GM12878 (cell line): ENCODE data around the gene ATXN1. TPM values are rescaled to one million over a fixed set of nuclear protein-coding genes. Genes with fewer than 3 reads are reported as not detected.

Experiments
- ATAC-seq: fragments of 200-7000 bp; cut with Tn5 transposase; 3 replicates; pipeline ENCODE4 v1.9.1; 2020; ENCODE audit warnings: mild to moderate bottlenecking, moderate library complexity
- BruUV-seq: library from RNA; stranded (reverse); fragments of 400-500 nt; replicated peaks from 2 replicates; lab custom pipeline; 2021; lab: Mats Ljungman, UMichigan
- CTCF ChIA-PET: fragments of 300-600 bp; sonication (Branson Sonifier 250); formaldehyde crosslinking; extraction: SDS; loops from one replicate; lab custom pipeline; 2021; ENCODE audit warnings: inconsistent platforms; lab: Yijun Ruan, JAX
- POLR2A ChIA-PET: fragments of 350-600 bp; formaldehyde crosslinking; extraction: SDS; loops from one replicate; lab custom pipeline; 2021; ENCODE audit warnings: inconsistent platforms; lab: Charles Lee
- RAD21 ChIA-PET: fragments of 300-600 bp; sonication (Branson Sonifier 250); formaldehyde crosslinking; loops from one replicate; lab custom pipeline; 2023; ENCODE audit warnings: antibody characterized with exemption; ENCODE audit not compliant: unreplicated experiment; lab: Charles Lee
- SMC1A ChIA-PET: fragments of 300-600 bp; sonication (Branson Sonifier 250); formaldehyde crosslinking; loops from one replicate; lab custom pipeline; 2023; ENCODE audit not compliant: unreplicated experiment, uncharacterized antibody; lab: Charles Lee
- DNase-seq: peaks from one replicate; pipeline ENCODE4 v3.0.0-alpha.2; 2011; ENCODE audit warnings: low read depth, low spot score
- FAIRE-seq: peaks from 3 replicates; lab custom pipeline; 2011; peaks lifted over from hg19 to GRCh38; lab: Jason Lieb, UNC
- H2AFZ ChIP-seq: 2 replicates; pipeline ENCODE4 v1.6.0; 2011; ENCODE audit warnings: low read depth, low read length, control low read depth; ENCODE audit not compliant: control insufficient read depth
- H3K27ac ChIP-seq: 2 replicates; pipeline ENCODE4 v1.5.1; 2011; ENCODE audit warnings: control low read depth; ENCODE audit not compliant: control insufficient read depth, insufficient read depth
- H3K27me3 ChIP-seq, 2 experiments: replicated peaks in 1 of 2; 2 replicates each; pipeline versions ENCODE4 v1.6.0 to v1.6.1; 2011; ENCODE audit warnings: low read length in 1 of 2; ENCODE audit not compliant: control insufficient read depth in 2 of 2, insufficient read depth in 2 of 2
- H3K36me3 ChIP-seq, 2 experiments: 2 replicates each; pipeline ENCODE4 v1.5.1; 2011; ENCODE audit warnings: low read length in 1 of 2; ENCODE audit not compliant: control insufficient read depth in 2 of 2, insufficient read depth in 2 of 2
- H3K4me1 ChIP-seq: 2 replicates; pipeline ENCODE4 v1.6.1; 2011; ENCODE audit warnings: mild to moderate bottlenecking, low read length, moderate library complexity, mixed read lengths; ENCODE audit not compliant: control insufficient read depth, insufficient read depth
- H3K4me2 ChIP-seq: 2 replicates; pipeline ENCODE4 v1.6.0; 2011; ENCODE audit warnings: control low read depth; ENCODE audit not compliant: control insufficient read depth, insufficient read depth
- H3K4me3 ChIP-seq: fragments of 200-600 bp; sonication (generic); 2 replicates; pipeline ENCODE4 v1.5.1; 2016
- H3K79me2 ChIP-seq: 2 replicates; pipeline ENCODE4 v1.6.0; 2011; ENCODE audit warnings: low read length; ENCODE audit not compliant: control insufficient read depth, insufficient read depth
- H3K9ac ChIP-seq: 2 replicates; pipeline ENCODE4 v1.8.0; 2011; ENCODE audit warnings: low read length, control low read depth, mixed read lengths; ENCODE audit not compliant: control insufficient read depth, insufficient read depth
- H3K9me3 ChIP-seq: replicated peaks from 3 replicates; pipeline ENCODE4 v1.5.1; 2011; ENCODE audit warnings: mild to moderate bottlenecking, low read length; ENCODE audit not compliant: control insufficient read depth, insufficient read depth
- H4K20me1 ChIP-seq: 2 replicates; pipeline ENCODE4 v1.6.0; 2011; ENCODE audit not compliant: control insufficient read depth, insufficient read depth
- BCL3 ChIP-seq: IDR thresholded peaks from 2 replicates; pipeline ENCODE4 v1.6.1; 2011; ENCODE audit warnings: borderline replicate concordance, low read depth, mild to moderate bottlenecking, moderate library complexity, low read length; ENCODE audit not compliant: insufficient read depth, poor library complexity, severe bottlenecking
- DPF2 ChIP-seq: fragments of 450-650 bp; IDR thresholded peaks from 2 replicates; pipeline ENCODE4 v1.6.1; 2017; ENCODE audit warnings: mild to moderate bottlenecking
- E2F8 ChIP-seq: fragments of 450-650 bp; IDR thresholded peaks from 2 replicates; pipeline ENCODE4 v1.6.1; 2018; ENCODE audit warnings: mild to moderate bottlenecking, low read depth, moderate library complexity; ENCODE audit not compliant: partially characterized antibody
- JUNB ChIP-seq: IDR thresholded peaks from 2 replicates; pipeline ENCODE4 v1.6.1; 2016; ENCODE audit warnings: antibody characterized with exemption, mild to moderate bottlenecking
- MXI1 ChIP-seq: fragments of 150-350 bp; IDR thresholded peaks from 2 replicates; pipeline ENCODE4 v1.6.1; 2011; ENCODE audit warnings: low read depth, mild to moderate bottlenecking, inconsistent platforms, low read length, improper control_type of control experiment
- NFXL1 ChIP-seq: fragments of 450-650 bp; IDR thresholded peaks from 2 replicates; pipeline ENCODE4 v1.6.1; 2017; ENCODE audit warnings: antibody characterized with exemption, mild to moderate bottlenecking, borderline replicate concordance
- SREBF2 ChIP-seq: IDR thresholded peaks from 2 replicates; pipeline ENCODE4 v1.6.1; 2012; ENCODE audit warnings: mild to moderate bottlenecking, low read length
- TCF7 ChIP-seq: IDR thresholded peaks from 2 replicates; pipeline ENCODE4 v1.6.1; 2014; ENCODE audit warnings: antibody characterized with exemption, borderline replicate concordance
- USF1 ChIP-seq: IDR thresholded peaks from 2 replicates; pipeline ENCODE4 v1.6.1; 2011; ENCODE audit warnings: borderline replicate concordance, low read depth, mild to moderate bottlenecking, moderate library complexity, mixed read lengths, low read length; ENCODE audit not compliant: insufficient read depth; ENCODE audit errors: extremely low read length
- ZZZ3 ChIP-seq: IDR thresholded peaks from 2 replicates; pipeline ENCODE4 v1.6.1; 2011; ENCODE audit warnings: low read depth; ENCODE audit not compliant: control insufficient read depth, insufficient read length
- WGBS: methylation state at CpG from one replicate; pipeline ENCODE4 v1.1.6; 2016; ENCODE audit warnings: low lambda C conversion rate; ENCODE audit not compliant: insufficient replicate concordance, insufficient coverage; ENCODE audit errors: missing lambda C conversion rate; 5-methylcytosine and 5-hydroxymethylcytosine counted together
- in situ Hi-C: fragments of 300-500 bp; cut with MboI; formaldehyde crosslinking; loops from 9 replicates; pipeline ENCODE4 v1.14.3; 2018; ENCODE audit warnings: mixed read lengths
- intact Hi-C: fragments of 100-400 bp; cut with micrococcal nuclease; formaldehyde crosslinking; loops from one replicate; pipeline ENCODE4 v1.14.2; 2022; ENCODE audit not compliant: unreplicated experiment
- polyA plus RNA-seq, 11 experiments: library from polyadenylated mRNA; depleted of rRNA in 4 of 11; unstranded in 6 of 11; stranded (reverse) in 5 of 11; fragments of >200 nt; fragmentation: Nextera tagmentation in 4 of 11; fragmentation: Illumina TruSeq in 1 of 11; extraction: Ambion mirVana in 4 of 11; extraction: Trizol in 1 of 11; gene quantifications; 1 replicate in 1 of 11; 2 replicates in 10 of 11; pipeline versions ENCODE4 v1.2.1 to v1.2.3, GENCODE V29; 2011 to 2016; ENCODE audit warnings: inconsistent platforms in 2 of 11, missing spikeins in 2 of 11, low read depth in 1 of 11
- total RNA-seq, 4 experiments: library from RNA; depleted of rRNA in 3 of 4; stranded (reverse); fragments of >200 nt in 3 of 4; fragmentation: Illumina TruSeq in 1 of 4; extraction: Trizol in 1 of 4; gene quantifications; 2 replicates each; pipeline versions ENCODE4 v1.2.1 to v1.2.3, GENCODE V29; 2013 to 2021

ATXN1 gene
- total and polyA plus RNA-seq, 10 of the 15 experiments (the other 5 are each of a cell fraction or from before 2014, with no cell fraction given): 12.2 to 51.2 (median 20.5) TPM

- TF ChIP-seq E2F8 (no peak), NFXL1 (no peak)
Measured at GRCh38 chr6:16562498-16562897, 198.8 kb downstream of the ATXN1 start (continued).

GRCh38 chr6:16559071-16559470 is 202.2 kb downstream of the ATXN1 start:
- ATAC-seq (no peak), FAIRE-seq (no peak), DNase-seq (no peak)
- in situ Hi-C loops: no loop called here
- Histone ChIP-seq H3K4me2 (no peak overlapping the region), H3K9me3 (no peaks in the 10 kb centered on the region), H3K4me1 (no peaks in the 10 kb centered on the region), H3K79me2 (no peaks in the 10 kb centered on the region), H3K27me3 (no peaks in the 10 kb centered on the region), H3K4me3 (no peak overlapping the region), H3K36me3 (no peaks in the 10 kb centered on the region), H3K27ac (no peak overlapping the region), H3K9ac (no peak overlapping the region), H4K20me1 (no peaks in the 10 kb centered on the region), H2AFZ (no peak overlapping the region)
- ChIA-PET POLR2A (no interaction called here), CTCF (interaction anchor here (1.1 kb wide), 1 partner anchor 34 kb away, joined by 4 read pairs; no protein-coding TSS in a partner anchor), SMC1A (interaction anchor here (0.8 to 1.4 kb wide), 3 partner anchors 8 to 85 kb away, joined by 3 to 4 read pairs (median 3); no protein-coding TSS in a partner anchor), RAD21 (interaction anchor here (1.2 kb wide), 1 partner anchor 77 kb away, joined by 3 read pairs; no protein-coding TSS in a partner anchor)
- TF ChIP-seq BCL3 (no peak), SREBF2 (no peak), TCF7 (no peak), USF1 (no peak), MXI1 (no peak), ZZZ3 (no peak), DPF2 (no peak), JUNB (no peak)
- 81% methylated on average over 4 of the region's 4 CpGs for WGBS
- BruUV-seq: no TSS peak
- intact Hi-C loops: no loop called here
